C1 segment of cervical spinal cord (tissue), 14 donors: ENCODE data around the gene CXCL1.

Experiments used
- DNase-seq, 14 donors: peaks; one replicate each; lab custom pipeline; 2025; lab: John Stamatoyannopoulos, UW

The CXCL1 gene

DNA sequence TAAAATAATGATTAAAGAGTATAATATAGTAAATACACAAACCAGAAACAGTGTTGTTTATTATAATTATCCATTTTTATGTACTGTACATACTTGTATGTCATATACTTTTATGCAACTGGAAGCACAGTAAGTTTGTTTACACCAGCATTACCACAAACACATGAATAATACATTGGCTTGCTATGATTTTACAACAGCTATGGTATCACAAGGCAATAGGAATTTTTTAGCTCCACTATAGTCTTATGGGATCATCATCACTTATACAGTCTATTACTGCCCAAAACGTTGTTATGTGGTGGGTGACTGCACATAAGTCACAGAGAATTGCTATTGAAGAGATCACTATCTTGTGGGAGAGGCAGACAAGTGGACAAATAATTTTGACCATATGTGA lies 17.9 kb upstream of the CXCL1 start:
- no peak for DNase-seq

GRCh38 chr4:73852771-73853170 lies 16.4 kb upstream of the CXCL1 start:
- DNase-seq, result no peak

DNA sequence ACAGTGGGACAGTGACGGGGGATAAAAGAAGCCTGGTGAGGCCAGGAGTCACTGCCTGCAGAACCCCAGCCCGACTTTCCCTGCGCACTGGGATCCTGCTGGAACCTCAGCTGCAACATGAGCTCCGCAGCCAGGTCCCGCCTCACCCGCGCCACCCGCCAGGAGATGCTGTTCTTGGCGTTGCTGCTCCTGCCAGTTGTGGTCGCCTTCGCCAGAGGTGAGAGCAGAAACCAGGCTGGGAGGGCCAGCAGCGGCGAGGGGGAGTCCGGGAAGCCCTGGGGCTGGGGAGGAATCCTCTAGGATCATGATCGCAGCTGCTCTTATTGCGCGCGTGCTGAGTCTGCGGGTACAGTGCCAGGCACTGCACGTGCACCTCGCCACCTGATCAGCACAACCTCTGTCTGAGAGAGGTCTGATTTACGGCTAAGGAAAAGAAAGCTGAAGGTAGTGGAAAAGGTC lies 15.9 kb upstream of the CXCL1 start, which contains the start of gene PF4V1:
Gene PF4V1 (plus strand): TSS at position 51 of the 459 bp plus-strand sequence. CDS start 67 bp downstream, at position 118.
- no peak for DNase-seq

DNA sequence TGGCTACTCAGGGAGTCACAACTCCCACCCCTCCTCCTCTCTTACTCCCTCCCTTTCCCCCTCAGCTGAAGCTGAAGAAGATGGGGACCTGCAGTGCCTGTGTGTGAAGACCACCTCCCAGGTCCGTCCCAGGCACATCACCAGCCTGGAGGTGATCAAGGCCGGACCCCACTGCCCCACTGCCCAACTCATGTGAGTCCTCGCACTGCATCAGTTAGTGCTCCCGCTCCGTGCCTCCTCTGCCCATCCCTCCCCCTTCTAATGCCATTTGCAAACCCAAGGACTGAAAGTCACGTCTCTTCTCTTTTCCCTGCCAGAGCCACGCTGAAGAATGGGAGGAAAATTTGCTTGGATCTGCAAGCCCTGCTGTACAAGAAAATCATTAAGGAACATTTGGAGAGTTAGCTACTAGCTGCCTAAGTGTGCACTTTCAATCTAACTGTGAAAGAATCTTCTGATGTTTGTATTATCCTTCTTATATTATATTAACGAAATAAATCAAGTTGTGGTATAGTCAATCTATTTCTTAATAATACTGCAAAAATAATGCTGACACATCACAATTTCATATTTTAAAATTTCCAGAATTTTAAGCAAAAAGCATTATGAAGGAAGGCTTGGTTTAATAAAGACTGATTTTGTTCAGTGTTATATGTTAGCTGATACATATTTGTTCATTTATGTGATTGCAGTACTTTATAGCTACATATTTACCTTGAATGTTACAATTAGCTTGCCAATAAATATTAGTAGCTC lies 15.3 kb upstream of the CXCL1 start:
- DNase-seq, result no peak

DNA sequence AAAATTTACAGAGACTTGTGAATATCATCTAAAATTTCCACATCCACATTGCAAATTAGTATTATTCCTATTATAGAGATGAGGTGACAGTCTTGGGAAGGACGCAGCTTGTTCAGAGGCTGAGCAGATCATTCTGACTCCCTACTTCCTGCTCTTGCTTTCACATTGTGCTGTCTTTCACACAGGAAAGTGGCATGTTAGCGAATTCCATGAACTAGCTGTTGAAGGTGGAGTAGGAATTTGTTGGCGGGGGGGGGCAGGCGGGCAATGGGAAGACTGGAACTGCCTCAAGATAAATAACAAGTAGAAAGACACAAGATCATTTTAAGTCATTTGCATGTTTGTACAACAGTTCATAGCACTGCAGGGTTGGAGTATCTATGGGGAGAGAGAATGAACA lies 13.8 kb upstream of the CXCL1 start:
- DNase-seq, result no peak

DNA sequence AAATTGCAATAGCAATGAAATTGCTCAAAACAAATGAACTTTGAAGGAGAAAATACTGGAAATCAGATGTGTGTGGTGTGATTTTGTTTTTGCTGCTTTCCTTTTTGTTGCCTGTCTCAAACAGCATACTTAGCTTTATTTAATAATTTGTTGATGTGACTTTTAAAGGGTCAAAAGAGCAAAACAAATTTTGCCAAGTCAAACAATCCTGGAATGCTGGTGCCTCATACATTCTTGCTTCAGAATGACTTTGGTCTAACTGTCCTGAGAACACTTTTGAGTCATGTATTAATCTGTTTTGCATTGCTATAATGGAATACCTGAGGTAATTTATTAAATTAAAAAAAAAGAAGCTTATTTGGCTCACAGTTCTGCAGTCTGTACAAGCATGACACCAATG lies 12.7 kb upstream of the CXCL1 start:
- no peak for DNase-seq

DNA sequence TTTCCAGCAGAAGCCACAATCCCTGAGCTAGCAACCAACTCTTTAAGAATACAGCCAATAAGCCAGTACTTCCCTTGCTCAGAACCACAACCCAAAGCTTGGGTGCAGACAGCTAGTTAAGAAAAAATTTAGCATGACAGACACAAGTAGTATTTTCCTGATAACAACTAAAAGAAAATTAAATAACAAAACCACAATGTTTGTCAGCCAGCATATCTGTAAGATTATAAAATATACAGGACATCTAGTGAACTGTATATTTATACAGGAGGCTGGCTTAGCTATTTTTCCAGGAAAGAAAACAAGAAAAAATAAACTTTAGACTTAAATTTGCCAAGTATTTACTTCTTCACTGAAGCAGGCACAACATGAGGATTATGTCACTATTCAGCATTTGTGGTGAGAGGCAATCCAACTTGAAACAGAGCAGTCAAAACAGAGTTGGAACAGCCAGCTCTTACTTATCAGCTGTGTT lies 9.5 kb upstream of the CXCL1 start:
- DNase-seq, result no peak

DNA sequence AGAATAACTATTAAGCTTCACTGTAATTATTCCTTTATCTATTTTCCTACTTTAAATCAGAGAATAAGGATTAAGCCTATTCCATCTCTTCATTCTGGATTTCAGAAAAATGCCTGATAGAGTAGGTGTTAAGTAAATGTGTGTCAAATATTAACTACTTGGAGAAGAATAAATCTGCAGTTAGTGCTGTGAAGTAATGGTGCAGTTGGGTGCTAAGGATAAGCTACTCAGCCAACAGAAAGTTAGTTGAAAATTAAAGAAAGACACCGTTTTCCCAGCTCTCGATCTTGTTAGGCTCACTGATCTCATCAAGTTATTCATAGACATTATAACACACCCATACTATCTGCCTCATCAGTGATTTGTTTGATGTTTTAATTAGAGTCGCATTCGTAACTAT lies 9.0 kb upstream of the CXCL1 start:
- DNase-seq, result no peak

DNA sequence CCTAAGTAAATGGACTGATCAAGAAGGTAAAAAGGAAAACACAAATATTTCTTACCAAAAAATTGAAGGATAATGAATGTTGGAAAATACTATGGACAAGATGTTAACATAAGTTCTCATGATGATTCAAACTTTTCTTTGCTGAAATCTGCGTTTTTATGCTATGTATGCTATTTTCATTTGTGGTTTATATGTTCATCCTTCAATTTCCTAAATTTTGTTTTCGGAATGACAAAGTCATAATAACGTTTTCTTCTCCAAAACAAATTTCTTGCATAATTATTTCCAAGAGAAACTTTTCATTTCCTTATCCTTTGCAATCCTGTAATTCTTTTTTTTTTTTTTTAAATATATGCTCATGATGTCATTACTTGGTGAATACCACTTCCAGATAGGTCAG lies 8.3 kb upstream of the CXCL1 start:
- DNase-seq, result no peak

- DNase-seq, result no peak
Observed at GRCh38 chr4:73862322-73862721, 6.9 kb upstream of the CXCL1 start.

DNA sequence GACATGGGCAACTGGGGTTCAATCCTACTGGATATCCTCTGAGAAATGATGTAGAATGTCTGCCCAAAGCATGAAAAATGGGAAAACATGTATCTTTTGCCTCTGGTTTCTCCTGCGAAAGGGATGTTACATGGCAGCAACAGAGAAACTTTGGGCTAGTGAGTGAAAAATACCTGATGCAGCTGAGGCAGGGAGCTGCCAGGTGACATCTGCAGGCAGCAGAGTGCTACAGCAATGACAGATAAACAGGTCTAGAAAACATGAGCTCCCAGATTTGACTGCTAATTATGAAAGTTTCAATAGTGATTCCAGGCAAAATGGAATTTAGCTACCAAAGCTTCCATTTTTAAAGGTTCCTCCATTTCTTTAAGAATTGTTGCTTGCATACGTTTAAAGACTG lies 4.8 kb upstream of the CXCL1 start:
- DNase-seq, result no peak

DNA sequence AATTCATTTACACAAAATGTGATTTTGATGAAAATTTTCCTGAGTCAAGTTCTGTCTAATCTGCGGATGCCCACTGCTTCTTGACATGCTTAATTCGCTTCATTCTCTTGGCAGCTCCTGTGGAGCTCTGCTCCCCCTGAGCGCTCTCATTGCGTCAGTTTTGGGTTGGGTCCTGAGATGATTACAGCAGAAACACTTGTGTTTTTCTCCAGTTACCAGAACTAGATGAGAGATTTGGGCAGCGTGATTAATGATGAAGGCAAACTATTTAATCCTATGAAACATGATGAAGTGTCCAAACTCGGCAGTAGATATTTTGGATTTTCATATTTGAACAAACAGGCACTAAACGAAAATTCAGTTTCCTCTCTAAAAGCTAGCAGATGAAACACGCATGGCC lies 4.2 kb upstream of the CXCL1 start:
- no peak for DNase-seq

- no peak for DNase-seq
Observed at GRCh38 chr4:73865431-73866096, 3.6 kb upstream of the CXCL1 start.

- DNase-seq, result no peak
Observed at GRCh38 chr4:73866246-73866645, 2.9 kb upstream of the CXCL1 start.

DNA sequence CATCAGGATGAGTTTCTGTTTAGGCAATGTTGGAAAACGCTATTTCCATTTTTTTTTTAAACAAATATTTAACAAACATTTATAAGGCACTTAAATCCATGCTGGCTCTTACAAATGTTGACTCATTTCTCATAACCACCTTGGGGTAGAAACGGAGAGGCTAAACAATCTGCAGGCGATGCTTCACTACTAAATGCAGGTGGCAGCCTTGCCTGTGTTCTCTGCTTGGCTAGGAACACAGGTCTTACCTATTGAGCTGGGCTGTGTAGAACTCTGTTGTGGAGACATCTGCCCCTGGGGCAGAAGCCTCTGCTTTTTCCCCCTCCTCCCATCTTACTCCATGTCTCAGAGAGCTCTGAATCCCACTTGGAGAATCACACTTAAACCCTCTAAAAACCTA lies 1.4 kb upstream of the CXCL1 start:
- no peak for DNase-seq

DNA sequence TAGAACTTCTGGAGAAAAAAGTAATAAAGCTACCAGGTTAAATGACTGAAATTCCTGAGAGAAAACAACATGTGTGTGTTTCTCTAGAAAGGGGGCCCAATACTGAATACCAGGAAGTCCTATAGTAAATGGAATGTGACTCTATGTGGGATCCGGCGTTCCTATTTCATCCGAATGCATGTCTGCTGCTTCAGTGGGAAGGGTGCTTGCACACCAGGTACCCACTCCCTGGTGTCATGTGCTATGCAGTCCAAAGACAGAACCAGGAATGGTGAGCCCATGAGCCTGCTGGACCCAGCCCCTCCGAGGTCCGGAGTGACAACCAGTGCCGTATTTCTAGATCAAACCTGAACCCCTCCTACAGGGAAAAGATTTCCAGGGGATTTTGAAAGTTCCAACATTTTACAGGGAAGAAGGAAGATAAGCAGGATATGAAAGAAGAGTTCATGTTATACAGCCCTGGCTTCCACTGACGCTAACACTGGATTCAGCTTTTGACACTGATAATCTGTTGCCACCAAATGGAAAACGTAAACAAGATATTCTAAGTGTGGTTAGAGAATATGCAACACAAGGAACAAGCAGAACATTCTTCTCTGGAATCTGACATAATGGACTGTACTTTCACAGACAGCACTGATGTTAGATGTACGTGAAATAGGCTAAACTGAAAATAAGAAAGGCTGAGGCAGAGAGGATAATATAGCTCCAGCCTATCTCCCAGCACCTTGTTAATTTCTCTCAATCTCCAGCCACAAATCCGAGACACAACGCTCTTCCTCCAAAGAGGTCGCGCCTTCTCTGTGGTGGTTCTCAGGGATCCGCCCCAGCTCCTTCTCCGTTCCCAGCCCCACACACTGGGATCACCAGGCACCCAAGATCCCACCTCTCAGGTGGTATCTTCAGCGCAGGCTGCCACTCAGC lies 725 bp upstream of the CXCL1 start:
- no peak for DNase-seq

DNA sequence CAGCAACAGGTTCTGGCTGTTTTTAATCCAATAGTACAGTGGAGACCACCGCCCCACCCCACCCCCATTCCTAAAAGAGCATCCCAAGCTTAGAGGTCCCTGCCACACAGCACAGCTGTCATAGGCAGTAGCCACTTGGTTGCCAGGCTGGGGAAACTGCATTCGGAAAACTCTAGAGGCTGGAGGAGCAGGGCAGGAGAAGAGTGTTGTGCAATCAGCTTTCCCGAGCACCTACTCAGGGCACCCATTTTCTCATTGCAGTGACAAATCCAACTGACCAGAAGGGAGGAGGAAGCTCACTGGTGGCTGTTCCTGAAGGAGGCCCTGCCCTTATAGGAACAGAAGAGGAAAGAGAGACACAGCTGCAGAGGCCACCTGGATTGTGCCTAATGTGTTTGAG lies 1.1 kb downstream of the CXCL1 start:
- no peak for DNase-seq

- DNase-seq, result no peak
Observed at GRCh38 chr4:73870768-73871167, 1.6 kb downstream of the CXCL1 start.

DNA sequence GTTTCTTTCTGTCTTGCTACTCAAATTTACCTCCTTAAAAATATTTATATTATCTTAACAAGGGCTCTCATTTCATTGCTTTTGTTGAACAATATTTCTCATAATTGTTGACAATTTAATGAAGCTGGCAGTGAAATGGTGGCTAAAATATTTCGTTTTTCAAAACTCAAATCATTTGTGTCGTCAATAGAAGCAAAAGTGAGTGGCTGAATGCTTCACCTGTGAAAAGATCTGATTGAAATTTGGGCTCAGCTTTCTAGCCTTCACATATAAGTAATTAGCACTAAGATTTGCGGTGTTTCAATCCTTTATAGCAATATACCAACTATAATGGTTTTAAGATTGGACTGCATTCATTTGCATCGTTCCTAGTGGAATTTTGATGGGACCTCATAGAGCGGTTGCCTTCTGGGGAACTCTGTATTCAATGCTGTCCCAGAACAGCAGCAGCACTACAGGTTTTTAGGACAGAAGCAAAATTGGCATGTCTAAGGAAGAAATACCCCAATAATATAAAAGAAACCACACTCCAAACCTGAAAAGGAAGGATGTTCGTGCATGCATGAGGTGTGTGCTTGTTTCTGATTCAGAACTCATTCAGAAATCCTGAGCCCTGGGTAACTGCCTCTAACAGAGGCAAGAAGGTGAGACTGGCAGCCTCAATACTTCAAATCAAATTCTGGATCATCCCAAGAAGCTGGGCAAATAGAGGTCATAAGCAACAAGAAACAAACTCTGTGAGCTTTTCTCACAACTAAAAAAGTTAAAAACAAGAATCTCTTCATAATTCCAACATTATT lies 2.5 kb downstream of the CXCL1 start:
- DNase-seq, result no peak

DNA sequence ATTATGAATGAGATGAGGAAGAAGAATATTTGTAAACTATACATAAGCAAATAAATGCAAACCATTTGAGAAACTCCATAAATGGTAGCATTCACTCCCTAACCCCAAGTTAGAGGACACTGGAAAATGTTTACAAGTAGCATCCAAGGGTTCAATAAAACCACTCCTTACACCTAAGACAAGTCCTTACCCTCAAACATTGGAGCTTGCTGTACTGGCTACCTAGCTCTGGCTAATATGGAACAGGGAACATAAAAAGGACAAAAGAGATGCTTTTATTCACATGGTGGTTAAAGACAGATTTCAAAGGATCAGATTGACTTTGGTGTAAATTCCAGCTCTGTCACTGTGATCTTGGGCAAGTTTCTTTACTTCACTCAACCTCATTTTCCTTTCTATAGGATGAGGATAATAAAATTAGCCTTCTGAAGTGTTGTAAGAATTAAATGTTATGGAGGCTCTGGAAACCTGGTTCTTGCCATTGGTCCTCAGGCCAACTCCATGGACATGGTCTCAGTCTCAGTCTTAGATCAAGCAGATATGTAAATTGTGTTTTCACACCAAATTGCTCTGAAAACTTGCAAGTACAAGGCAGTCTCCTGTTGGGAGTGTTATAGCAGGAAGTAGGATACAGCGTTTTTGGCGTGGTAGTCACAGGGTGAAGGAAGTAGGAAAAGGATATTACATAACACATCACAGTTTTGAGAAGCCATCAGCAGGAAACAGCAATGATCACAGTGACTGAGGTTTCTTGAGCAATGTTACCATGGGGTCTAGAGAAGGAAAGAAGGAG lies 3.3 kb downstream of the CXCL1 start:
- no peak for DNase-seq
